Adrenal gland (tissue), 12 donors: ENCODE results near the gene MAN1C1. TPM values are rescaled to one million over a fixed set of nuclear protein-coding genes. Genes with fewer than 3 reads are reported as not detected.

Experiments
- DNase-seq, 7 donors: peaks; one replicate each; pipeline ENCODE4 v3.0.0-alpha.2; 2019 to 2020
- H3K27ac ChIP-seq, 5 donors: fragments of 200-600 bp; sonication (generic) in 4 of 5; 1 replicate in 3 of 5; 2 replicates in 2 of 5; pipeline versions ENCODE4 v1.5.1 to v1.8.0; 2016 to 2020; ENCODE audit warnings: mild to moderate bottlenecking in 1 of 5
- H3K27me3 ChIP-seq: fragments of 200-600 bp; 2 replicates; pipeline ENCODE4 v1.8.0; 2021
- H3K36me3 ChIP-seq, 2 donors: fragments of 200-600 bp; replicated peaks in 1 of 2; 1 replicate in 1 of 2; 2 replicates in 1 of 2; pipeline versions ENCODE4 v1.5.1 to v1.8.0; 2018 to 2022
- H3K4me1 ChIP-seq, 2 donors: fragments of 200-600 bp; replicated peaks in 1 of 2; 1 replicate in 1 of 2; 2 replicates in 1 of 2; pipeline versions ENCODE4 v1.5.1 to v1.8.0; 2018 to 2021
- H3K4me3 ChIP-seq, 4 donors: fragments of 200-600 bp; sonication (generic) in 3 of 4; one replicate each; pipeline ENCODE4 v1.5.1; 2016 to 2018
- H3K9me3 ChIP-seq, 3 donors: fragments of 200-600 bp; sonication (generic) in 1 of 3; replicated peaks in 1 of 3; 1 replicate in 2 of 3; 2 replicates in 1 of 3; pipeline versions ENCODE4 v1.5.1 to v1.8.0; 2016 to 2021
- CTCF ChIP-seq, 6 experiments: fragments of 450-650 bp in 4 of 6; fragments of 200-600 bp in 2 of 6; sonication (generic) in 1 of 6; IDR thresholded peaks; 1 replicate in 5 of 6; 2 replicates in 1 of 6; pipeline versions ENCODE4 v1.5.1 to v1.8.0; 2016 to 2021; ENCODE audit warnings: antibody characterized with exemption in 6 of 6, mild to moderate bottlenecking in 2 of 6, moderate library complexity in 1 of 6
- POLR2A ChIP-seq, 2 donors: fragments of 450-650 bp; IDR thresholded peaks; one replicate each; pipeline ENCODE4 v1.6.1; 2017; ENCODE audit warnings: antibody characterized with exemption in 2 of 2, mild to moderate bottlenecking in 2 of 2, moderate library complexity in 1 of 2
- WGBS, 4 donors: extraction: QIAGEN DNeasy Blood & Tissue Kit in 2 of 4; methylation state at CpG; one replicate each; pipeline versions ENCODE4 v1.1.5 to v1.1.7; 2013 to 2017; 5-methylcytosine and 5-hydroxymethylcytosine counted together
- intact Hi-C, 2 donors: fragments of 100-400 bp; cut with DNase I; formaldehyde crosslinking; loops; one replicate each; pipeline versions ENCODE4 v1.14.1 to v1.15.0; 2022 to 2023
- polyA plus RNA-seq, 3 donors: library from polyadenylated mRNA; stranded (reverse); fragments of 200-250 nt in 2 of 3; fragments of 350-450 nt in 1 of 3; fragmentation: Illumina TruSeq in 1 of 3; extraction: RNeasy Lipid Tissue Mini Kit (QIAGEN cat#74804) in 1 of 3; gene quantifications; one replicate each; pipeline ENCODE4 v1.2.3, GENCODE V29; 2013 to 2014
- total RNA-seq, 9 donors: library from RNA; depleted of rRNA in 4 of 9; stranded (reverse); fragments of >200 nt in 4 of 9; fragments of 120-200 nt in 1 of 9; fragmentation: NEBNext Ultra II Directional in 1 of 9; extraction: Animal tissue kit (Norgen Biotek cat#: 25700) in 1 of 9; gene quantifications; one replicate each; pipeline versions ENCODE4 v1.1.0 to v1.2.4, GENCODE V29; 2013 to 2023
- donor health status: healthy with polysubstance abuse.
- donor health status: Bipolar disorder and iron deficiency.
- donor health status: DM: yes; HTN: yes; CAD: no.
- donor health status: DM: no; HTN: no; CAD: no.
- donor health status: DM: no; HTN: no; CAD: no.
- donor health status: DM: yes; HTN: yes; CAD: no.

Gene MAN1C1
- total and polyA plus RNA-seq, 12 donors: 2.7 to 58.7 (median 27.7) TPM

- intact Hi-C loops: no loop called here
- Histone ChIP-seq H3K27me3 (no peaks in the 10 kb centered on the region), H3K4me1 (peaks cover 0 to 6% of the 10 kb centered on the region in 2 donors), H3K9me3 (no peaks in the 10 kb centered on the region), H3K27ac (no peak overlapping the region), H3K4me3 (no peak overlapping the region), H3K36me3 (peaks cover 0 to 11% of the 10 kb centered on the region in 2 donors)
- 86 to 92% (median 88%) methylated on average over 5 to 6 of the region's 6 CpGs for whole genome bisulfite sequencing, 4 donors
- no peak for TF ChIP-seq CTCF (IDR thresholded peaks at IDR 0.05)
- TF ChIP-seq POLR2A (IDR thresholded peaks at IDR 0.05): no peak
- peak in 1 of 7 donors; percentile 27 for DNase-seq
Measured at GRCh38 chr1:25648681-25649440, 32.3 kb downstream of the MAN1C1 start.

- 85 to 92% (median 90%) methylated on average over 8 to 11 of the region's 11 CpGs for WGBS, 4 donors
- DNase-seq: no peak
- H3K4me1 ChIP-seq: peaks cover 0 to 7% of the 10 kb centered on the region in 2 donors
Measured at GRCh38 chr1:25649505-25650288, 33.1 kb downstream of the MAN1C1 start.

GRCh38 chr1:25650289-25650576, 33.6 kb downstream of the MAN1C1 start:
- H3K9me3 ChIP-seq: no peaks in the 10 kb centered on the region
- TF ChIP-seq POLR2A (IDR thresholded peaks at IDR 0.05): no peak
- no peak for TF ChIP-seq CTCF (IDR thresholded peaks at IDR 0.05)
- intact Hi-C loops: no loop called here
- 79 to 88% (median 85%) methylated on average over 5 of the region's 5 CpGs for WGBS, 4 donors
- DNase-seq: peak in 1 of 7 donors; percentile 27
- H3K4me1 ChIP-seq: peaks cover 0 to 7% of the 10 kb centered on the region in 2 donors
- H3K36me3 ChIP-seq: peaks cover 0 to 11% of the 10 kb centered on the region in 2 donors
- H3K27me3 ChIP-seq: no peaks in the 10 kb centered on the region
- no peak overlapping the region for H3K4me3 ChIP-seq
- H3K27ac ChIP-seq: no peak overlapping the region

More at GRCh38 chr1:25649505-25650288, 33.1 kb downstream of the MAN1C1 start:
- Histone ChIP-seq H3K36me3 (peaks cover 0 to 11% of the 10 kb centered on the region in 2 donors), H3K27ac (no peak overlapping the region), H3K27me3 (no peaks in the 10 kb centered on the region), H3K9me3 (no peaks in the 10 kb centered on the region), H3K4me3 (no peak overlapping the region)
- intact Hi-C loops: no loop called here
- TF ChIP-seq POLR2A (IDR thresholded peaks at IDR 0.05): no peak
- TF ChIP-seq CTCF (IDR thresholded peaks at IDR 0.05): no peak

- peaks cover 0 to 7% of the 10 kb centered on the region in 2 donors for H3K4me1 ChIP-seq
- H3K36me3 ChIP-seq: peaks cover 0 to 3% of the 10 kb centered on the region in 2 donors
- no peaks in the 10 kb centered on the region for H3K9me3 ChIP-seq
- TF ChIP-seq POLR2A (IDR thresholded peaks at IDR 0.05) (no peak), CTCF (IDR thresholded peaks at IDR 0.05) (no peak)
- H3K27me3 ChIP-seq: no peaks in the 10 kb centered on the region
- WGBS, 4 donors: 87 to 91% (median 89%) methylated on average over 5 to 8 of the region's 8 CpGs
- intact Hi-C loops: no loop called here
- no peak overlapping the region for H3K27ac ChIP-seq
- peak in 1 of 7 donors; percentile 45 for DNase-seq
- H3K4me3 ChIP-seq: no peak overlapping the region
Measured at GRCh38 chr1:25651036-25651640, 34.5 kb downstream of the MAN1C1 start.
